ENCODE data around the gene BANK1.

GRCh38 chr4:101857176-101857575, 66.6 kb downstream of the BANK1 start:
- TF ChIP-seq CTCF (IDR thresholded peaks at IDR 0.05), result no peak
- no peak for TF ChIP-seq POLR2A (IDR thresholded peaks at IDR 0.05)
- TF ChIP-seq EP300 (IDR thresholded peaks at IDR 0.05), result no peak
